DMS53 treated with DMSO at 0.1 percent for 48 hours (cell line): ENCODE data around the gene GPRIN2.
"Not testable (repeated sequence)": the region's sequence is repeated elsewhere in the genome, so short reads cannot be mapped to it uniquely, and the experiment has no call there.

Source experiments
- DNase-seq: peaks from one replicate; lab custom pipeline; 2025; ENCODE audit not compliant: unreplicated experiment; lab: John Stamatoyannopoulos, UW

The GPRIN2 gene

DNA sequence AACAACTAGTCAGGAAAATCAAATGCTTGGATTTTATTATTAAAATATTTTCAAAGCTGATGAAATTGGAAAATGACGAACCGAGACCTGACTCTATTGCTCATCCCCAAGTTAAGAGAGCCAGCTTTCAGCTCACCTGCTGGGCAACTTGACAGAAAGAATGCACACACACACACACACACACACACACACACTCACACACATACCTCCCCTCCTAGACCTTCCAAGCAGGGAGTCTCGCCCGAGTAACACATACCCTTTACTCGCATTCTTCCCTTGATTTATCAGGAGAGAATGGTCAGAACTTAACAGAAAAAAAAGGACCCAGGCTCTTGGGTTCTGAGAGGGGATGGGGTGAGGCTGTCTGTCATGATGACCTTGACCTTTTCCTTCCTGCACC, 19.1 kb downstream of the GPRIN2 start:
- no peak for DNase-seq

DNA sequence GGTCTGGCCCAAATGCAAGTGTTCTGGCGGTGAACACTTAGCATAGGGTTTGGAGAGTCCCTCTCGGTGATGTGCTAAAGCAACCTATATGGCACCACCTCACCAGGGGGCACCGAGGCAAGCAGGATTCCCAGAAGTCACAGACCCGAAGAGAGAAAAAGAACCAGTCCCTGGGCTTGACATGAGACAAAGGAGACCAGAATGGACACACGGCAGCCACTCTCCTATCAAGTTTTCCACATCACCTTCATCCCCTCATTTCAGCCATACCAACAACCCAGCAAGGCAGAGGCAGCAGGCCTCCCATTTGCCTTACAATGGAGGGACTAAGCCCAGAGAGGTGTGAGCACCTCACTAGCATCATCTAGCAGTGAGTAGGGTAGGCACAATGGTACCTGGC, 19.7 kb downstream of the GPRIN2 start:
- no peak for DNase-seq

DNA sequence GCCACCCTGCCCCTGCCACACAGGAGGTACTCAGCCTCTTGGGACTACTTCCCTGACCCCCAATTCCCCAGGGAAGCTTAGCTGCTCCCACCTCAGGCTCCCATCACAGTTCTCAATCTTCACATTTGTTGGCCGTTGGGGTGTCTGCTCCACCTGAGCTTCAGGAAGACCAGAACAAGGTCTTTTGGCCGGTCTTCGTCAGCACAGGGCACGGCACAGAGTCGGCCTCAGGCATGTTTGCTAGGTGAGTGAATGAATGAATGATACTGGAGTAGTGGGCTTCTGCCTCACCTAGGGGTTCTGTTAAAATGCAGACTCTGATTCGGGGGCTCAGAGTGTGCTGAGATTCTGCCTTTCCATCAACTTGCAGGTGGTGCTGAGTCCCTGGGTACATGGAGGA, 20.3 kb downstream of the GPRIN2 start:
- no peak for DNase-seq

DNA sequence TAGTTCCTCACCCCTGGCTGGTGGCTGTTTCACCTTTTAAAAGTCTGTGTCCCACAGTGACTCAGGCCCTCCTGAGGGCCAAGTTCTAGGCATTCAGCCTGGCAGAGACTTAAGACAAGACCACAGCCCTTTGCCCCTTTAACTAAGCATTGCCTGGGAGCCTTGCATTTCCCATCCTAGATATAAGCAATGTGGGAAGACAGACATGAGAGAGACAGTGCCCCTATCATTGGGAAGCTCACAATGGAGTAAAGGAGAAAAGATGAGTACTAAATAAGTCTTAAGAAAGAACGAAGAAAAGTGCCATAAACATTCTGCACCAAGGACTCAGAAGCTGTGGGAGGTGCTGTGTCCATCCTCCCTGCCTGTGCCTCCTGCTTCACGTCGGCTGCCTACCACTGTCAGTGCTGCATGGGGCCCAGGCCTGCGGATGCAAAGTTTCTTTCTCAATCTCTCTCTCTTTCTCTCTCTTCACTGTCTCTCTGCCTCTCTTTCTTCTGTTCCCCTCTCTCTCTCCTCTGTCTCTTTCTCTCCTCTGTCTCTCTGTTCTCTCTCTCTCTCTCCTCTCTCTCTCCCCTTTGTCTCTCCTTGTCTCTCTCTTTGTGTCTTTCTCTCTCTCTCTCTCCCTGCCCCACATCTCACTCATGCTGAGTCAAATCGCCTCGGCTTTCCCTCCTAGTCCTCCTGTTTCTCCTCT, 21.5 kb downstream of the GPRIN2 start:
- no peak for DNase-seq

DNA sequence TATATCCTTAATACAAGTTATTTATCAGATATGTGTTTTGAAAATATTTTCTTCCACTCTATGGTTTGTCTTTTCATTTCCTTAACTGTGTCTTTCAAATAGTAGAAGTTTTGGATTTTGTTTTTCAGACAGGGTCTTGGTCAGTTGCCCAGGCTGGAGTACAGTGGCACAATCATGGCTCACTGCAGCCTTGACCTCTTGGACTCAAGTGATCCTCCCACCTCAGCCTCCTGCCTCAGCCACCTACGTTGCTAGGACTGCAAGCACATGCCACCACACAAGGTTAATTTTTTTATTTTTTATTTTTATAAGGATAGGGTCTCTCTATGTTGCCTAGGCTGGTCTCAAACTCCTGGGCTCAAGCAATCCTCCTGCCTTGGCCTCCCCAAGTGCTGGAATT, 24.2 kb downstream of the GPRIN2 start:
- DNase-seq: not testable (repeated sequence)

DNA sequence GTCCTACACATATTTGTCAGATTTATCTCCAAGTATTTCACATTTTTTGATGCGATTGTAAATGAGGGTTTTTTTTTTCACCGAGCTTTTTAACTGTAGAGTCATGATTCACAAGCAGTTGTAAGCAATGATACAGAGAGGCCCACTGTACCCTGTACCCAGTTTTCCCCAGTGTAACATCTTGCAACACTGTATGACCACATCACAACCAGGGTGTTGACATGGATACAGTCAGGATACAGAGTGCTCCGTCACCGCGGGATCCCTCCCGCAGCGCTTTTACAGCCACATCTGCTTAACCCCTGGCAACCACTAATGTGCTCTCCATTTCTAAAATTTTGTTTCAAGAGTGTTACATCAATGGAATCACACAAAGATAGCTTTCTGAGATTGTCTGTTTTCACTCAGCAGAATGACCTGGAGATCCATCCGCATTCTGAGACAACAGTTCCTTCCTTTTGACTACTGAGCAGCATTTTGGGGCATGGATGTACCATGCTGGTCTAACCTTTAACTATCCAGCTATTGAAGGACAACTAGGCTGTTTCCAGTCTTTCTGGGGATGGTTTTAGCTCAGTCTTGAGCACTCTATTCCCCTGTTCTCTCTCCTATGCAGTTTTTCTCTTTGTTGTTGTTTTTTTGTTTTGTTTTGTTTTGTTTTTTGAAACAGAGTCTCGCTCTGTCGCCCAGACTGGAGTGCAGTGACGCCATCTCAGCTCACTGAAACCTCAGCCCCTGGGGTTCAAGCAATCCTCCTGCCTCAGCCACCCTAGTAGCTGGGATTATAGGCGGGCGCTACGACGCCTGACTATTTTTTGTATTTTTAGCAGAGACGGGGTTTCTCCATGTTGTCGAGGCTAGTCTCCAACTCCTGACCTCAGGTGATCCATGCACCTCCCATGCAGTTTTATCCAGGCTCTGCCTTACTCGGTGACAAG, 25.9 kb downstream of the GPRIN2 start:
- DNase-seq: no peak

DNA sequence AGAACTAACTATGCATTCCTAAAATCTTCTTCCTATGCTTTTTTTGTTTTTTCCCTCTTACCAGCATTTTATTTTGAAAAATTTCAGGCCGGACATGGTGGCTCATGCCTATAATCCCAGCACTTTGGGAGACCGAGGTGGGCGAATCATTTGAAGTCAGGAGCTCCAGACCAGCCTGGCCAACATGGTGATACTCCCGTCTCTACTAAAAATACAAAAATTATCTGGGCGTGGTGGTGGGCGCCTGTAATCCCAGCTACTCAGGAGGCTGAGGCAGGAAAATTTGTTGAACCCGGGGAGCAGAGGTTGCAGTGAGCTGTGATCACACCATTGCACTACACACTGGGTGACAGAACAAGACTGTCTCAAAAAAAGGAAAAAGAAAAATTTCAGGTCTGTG, 26.7 kb downstream of the GPRIN2 start:
- not testable (repeated sequence) for DNase-seq

DNA sequence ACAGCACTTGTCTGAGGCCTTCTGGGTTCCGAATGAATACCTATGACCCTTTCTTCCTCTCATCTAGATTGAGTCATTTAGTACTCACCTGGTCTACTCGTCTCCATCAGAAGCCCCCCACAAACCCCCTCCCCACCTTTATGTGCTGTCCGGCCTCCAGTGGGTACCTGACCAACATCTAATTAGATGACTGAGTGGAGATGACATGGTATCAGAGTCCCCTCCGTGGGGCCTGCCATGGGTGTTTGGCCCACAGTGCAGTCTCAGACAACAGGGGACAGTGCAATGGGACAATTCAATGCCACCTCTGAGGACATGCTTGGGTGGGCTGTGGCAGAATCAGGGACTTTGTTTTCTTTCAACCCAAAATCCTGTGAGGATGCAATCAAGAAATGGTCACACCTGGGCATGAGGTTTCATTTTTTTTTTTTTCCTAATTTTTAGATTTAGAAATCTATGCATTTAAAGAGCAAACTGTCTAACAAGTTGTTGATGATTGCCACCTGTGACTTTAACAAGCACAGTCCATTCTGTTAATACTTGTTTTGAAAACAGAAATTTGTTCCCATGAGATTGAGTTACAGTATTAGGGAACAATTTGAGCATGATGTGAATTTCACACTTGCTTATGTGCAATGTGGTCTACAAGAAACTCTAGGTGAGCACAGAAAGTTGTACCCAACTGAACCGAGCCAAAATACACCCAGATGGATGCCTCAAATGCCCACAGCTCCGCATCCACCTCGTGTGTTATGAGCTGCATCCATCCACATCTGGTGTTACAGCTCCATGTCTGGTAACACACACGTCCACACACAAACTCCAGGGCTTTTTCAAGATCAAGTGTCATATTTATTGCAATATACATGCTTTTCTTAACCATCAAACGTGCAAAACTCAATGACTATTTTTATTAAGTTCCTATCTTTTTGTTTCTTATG, 27.5 kb downstream of the GPRIN2 start:
- no peak for DNase-seq

DNA sequence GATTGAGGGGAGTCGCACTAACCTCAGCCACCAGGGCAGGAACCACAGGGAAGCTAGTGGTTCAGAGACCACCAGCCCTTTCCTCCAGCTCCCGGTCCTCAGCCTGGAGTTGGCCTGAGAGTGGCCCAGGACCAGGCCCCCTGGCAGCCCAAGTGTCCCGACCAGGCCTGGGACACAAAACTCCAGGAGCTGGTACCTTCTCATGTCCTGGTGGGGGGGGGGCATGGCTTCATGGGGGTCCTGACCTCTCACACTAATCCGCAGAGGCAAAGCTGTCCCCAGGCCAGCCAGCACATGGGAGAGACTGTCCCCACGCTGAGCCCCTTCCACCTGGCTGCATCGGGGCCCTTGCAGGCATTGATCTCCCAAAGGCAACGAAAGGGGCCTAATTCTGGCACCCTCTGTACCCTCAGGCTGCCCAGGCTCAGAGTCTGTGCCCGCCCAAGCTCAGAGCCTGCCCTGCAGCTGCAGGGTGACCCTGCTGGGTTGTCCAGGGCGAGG, 28.2 kb downstream of the GPRIN2 start:
- DNase-seq: no peak

DNA sequence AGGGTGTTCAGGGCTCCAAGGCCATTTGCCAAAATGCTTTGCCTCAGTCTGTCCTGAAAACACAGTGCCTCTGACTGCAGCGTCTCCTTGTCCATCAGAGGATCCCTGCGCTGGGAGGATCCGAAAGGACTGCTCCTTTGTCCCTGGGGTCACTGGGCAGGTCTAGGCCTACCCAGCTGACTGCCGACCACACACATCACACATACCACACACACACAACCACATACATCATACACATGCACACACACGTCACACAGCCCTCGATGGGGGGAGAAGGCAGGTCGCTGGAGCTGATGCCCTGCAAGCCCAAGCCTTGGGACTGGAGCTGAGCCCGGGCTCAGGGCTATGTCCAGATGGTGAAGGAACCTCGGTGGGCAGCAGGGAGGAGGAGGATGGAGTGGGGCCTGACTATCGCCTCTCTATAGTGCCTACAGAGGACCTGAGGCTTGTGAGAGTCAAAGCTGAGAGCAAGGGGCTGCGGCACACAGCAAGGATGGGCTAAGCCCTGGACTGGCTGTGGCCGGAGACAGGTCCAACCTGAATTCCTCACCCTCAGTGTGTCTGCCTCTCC, 29.1 kb downstream of the GPRIN2 start:
- DNase-seq: no peak

DNA sequence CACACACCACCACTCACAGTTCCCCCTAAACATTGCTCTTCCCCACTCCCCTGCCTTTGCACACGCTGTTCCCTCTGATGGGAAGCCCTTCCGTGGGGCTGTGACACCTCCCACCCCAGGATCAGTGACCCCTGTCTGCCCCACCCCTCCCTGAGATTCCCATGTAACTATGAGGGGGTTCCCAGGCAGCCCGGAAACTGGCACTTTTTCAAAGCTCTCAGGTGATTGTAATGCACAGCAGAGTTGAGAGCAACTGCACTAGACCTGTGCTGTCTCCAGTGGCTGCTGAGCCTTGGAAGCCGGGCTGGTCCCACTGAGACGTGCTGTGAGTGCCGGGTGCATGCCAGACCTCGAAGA, 29.8 kb downstream of the GPRIN2 start:
- no peak for DNase-seq

DNA sequence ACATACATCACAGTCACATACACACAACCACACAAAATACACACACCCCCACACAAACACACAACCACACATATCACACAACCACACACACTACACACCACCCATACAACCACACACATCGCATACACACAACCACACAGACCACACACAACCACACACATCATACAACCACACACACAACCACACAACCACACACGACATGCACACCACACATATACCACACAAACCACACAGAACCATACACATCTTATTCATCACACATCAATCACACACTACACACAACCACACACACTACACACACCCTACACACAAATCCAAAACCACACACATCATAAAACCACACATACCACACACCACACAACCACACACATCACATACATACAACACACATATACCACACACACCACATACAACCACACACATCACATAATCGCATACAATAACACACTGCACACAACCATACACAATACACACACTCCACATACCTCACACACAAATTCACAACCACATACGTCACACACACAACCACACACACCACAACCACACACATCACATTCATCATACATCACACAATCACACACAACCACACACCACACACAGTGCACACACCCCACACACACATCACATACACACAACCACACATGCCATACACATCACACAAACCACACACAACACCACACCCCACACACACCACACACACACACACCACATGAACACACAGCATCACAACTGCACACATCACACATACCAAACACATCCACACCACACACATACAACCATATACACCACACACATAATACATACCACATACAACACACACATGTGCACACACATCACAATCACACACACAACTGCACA, 30.4 kb downstream of the GPRIN2 start:
- DNase-seq: no peak

DNA sequence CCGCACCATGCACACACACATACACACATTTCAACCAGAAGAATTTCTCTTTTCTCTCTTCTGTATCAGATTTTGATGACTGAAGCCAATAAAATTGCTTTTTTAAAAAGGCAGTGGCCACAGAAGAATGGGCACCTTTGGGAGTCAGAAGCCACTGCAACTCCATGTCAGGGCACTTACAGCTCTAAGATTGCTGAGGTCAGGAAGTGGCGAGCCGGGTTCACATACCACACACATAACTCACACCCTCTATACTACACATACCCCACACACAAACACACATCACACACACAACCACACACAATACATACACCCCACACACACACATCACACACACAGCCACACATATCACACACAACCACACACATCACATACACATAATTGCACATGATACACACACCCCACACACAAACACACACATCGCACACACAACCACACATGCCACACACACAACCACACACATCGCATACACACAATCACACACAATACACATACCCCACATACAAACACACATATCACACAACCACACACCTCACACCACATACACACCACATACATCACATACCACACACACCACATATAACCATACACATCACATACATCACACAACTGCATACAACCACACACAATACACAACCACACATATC, 31.2 kb downstream of the GPRIN2 start:
- DNase-seq: no peak

DNA sequence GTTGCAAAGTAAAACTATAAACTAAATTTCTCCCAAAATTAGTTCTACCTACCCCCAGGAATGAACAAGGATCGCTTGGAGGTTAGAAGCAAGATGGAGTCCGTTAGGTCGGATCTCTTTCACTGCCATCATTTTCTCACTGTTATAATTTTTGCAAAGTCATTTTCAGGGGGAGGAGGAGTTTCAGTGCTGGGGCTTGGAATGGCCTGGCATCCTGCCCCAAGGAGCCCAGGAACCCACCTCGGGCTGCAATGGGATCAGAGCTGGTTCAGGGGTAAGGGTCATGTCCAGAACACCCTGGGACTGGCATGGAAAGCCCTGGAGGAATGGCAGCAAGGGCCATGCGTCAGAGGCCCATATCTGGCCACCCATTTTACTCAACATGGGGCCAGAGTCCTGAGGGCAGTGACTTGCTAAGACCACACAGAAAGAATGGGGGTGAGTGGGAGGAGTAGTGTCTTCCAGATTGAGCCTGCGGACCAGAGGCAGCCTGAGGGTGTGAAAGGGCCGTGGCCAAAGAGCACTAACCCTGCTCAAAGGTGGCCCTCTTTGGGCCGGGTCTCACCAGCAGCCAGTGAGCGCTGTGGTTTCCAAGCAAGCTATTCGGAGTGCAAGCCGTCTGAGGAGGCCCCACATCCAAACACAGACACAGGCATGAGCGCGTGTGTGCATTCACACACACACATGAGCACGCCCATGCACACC, 31.8 kb downstream of the GPRIN2 start:
- DNase-seq: no peak

DNA sequence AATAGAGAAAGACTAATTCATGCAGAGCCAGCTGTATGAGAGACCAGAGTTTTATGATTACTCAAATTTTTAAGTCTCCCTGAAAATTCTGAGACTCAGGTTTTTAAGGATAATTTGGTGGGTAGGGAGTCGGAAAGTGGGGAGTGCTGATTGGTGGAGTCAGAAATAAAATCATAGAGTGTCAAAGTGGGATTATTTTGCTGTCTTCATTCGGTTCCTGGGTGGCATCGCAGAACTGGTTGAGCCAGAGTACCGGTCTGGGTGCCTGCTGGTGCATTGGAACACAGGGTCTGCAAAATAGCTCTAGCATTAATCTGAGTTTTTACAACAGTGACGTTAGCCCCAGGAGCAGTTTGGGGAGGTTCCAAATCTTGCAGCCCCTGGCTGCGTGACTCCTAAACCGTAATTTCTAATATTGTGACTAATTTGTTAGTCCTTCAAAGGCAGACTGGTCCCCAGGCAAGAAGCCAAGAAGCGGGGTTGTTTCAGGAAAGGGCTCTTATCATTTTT, 32.4 kb downstream of the GPRIN2 start:
- DNase-seq: no peak

DNA sequence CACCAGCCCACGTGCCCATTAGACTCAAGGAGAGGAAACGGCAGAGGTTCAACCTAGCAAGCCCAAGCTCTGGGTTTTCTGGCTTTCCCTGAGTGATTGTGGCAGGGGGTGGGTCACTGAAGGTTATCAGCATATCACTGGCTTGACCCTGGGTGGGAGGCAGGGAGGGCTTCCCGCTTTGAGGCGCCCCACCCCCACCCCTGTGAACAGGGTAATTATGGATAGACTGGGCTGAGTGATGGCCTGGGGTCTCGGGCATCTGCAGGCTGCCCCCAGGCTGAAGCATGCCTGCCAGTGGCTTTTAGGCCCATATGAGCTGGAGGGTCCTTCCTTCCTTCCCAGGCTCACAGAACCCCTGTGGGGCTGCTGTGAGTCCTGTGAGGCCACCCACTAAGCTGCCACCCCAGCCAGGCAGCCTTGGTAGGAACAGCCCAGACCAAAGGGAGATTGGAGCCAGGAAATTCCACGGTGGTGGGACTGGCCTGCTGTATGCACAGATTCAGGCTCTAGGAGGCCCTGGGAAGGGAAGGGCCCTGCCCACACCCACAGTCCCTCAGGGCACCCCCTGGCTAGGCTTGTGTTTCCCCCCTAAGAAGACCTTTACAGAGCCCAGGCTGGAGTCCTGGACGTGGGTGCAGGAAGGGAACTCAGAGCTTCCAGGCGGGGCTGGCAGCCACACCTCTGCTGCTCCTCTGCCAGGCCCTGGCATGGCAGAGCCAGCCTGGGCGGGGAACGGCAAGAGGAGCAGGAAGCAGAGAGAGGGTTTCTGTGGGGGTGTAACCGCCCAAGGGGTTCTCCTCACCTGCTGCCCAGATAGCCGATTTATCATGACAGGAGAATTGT, 33.1 kb downstream of the GPRIN2 start:
- no peak for DNase-seq

DNA sequence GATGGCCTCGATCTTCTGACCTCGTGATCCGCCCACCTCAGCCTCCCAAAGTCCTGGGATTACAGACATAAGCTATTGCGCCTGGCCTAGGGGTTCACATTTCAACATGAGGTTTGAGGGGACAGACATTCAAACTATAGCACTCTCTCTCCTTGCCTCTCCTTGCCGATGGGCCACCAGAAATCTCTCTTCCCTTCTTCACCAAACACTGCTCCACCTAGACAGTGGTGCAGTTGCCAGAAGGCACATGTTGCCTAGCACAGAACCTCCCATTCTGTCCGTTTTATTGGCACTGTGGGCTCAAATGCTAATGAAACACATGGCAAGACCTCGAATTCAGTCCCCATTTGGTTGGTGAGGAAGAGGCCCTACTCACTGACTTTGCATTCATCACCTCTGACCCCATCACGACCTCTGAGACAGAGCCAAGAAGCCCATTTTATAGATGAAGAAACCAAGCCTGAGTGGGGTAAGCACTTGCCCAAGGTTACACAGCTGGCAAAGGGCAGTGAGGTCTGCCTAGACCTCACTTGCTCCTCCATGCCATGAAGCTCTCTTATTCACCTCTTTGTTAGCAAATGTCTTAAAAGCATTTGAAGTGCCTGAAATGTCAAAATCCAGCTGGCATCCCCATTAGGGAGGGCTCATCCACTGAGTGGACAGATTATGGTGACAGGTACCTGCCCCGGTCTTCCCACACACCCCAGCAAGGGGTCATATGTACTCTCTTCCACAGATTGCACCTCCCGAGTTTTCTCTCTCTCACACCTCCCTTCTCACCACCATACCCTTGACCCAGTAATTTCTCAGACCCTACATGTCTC, 34.0 kb downstream of the GPRIN2 start:
- no peak for DNase-seq
